GM12892 (cell line): ENCODE results near the gene TMEM52B.

ENCODE experiments used
- POLR2A ChIP-seq: IDR thresholded peaks from 2 replicates; pipeline ENCODE4 v1.6.1; 2011; ENCODE audit warnings: low read depth, low read length, control low read depth
- TAF1 ChIP-seq: IDR thresholded peaks from 2 replicates; pipeline ENCODE4 v1.6.1; 2011; ENCODE audit warnings: low read depth, mild to moderate bottlenecking, control low read depth, low read length, borderline replicate concordance

DNA sequence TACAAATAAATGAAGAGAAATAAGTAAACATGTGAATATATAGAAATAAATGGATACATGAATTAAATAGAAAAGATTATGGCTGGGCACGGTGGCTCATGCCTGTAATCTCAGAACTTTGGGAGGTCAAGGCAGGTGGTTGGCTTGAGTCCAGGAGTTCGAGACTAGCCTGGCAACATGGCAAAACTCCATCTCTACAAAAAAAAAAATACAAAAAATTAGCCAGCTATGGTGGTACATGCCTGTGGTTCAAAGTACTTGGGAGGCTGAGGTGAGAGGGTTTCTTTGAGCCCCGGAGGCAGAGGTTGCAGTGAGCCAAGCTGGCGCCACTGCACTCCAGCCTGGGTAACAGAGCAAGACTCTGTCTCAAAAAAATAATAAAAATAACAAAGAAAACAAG lies 43.7 kb upstream of the TMEM52B start:
- TF ChIP-seq POLR2A (no peak), TAF1 (no peak)
